ENCODE results near the gene TSR3.

Gene TSR3

DNA sequence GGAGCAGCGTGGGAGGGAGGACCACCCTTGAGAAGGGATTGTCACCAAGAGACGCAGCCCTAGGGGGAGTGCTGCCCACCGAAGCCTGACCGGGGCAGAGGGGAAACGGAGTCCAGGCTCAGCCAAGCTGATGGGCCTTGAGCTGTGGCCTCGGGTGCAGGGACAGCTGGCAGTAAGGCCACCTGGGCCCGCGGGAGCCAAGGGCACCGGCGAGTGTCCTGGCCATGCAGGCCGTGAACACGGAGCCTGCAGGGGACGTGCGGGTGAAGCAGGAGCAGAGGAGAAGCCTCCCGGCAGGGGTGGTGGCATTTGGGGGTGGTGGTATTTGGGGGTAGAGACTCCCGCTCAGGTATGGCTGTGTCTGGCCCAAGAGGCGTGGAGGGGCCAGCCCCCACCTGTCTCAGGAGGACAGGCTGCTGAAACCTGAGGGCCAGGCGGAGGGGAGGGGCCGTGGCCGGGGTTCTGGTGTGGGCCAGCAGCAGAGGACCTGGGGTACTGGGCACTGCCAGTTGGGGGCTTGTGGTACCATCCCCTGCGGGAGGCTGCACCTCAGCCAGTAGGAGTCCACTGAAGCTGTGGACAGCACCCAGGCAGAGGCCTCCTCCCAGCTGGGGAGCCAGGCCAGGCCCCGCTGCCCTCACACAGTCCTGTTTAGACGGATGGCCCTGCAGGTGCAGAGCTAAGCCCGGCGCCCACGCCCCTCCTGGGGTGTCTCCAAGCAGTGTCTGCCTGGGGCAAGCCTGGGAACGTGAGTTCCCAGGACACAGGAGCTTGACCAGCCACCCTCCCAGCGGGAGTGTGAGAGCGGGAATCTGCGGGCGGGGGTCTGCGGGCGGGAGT, 4.6 kb upstream of the TSR3 start:
- DNase-seq = no peak
- H3K9ac ChIP-seq (ENCODE audit: low read length) = no peak overlapping the region
- peaks cover 4% of the 10 kb centered on the region; the same call in 1 of the 2 replicates for H3K4me1 ChIP-seq (ENCODE audit: low read length)
- no peaks in the 10 kb centered on the region for H3K9me2 ChIP-seq (replicated peaks; ENCODE audit: insufficient read depth, low read length)
- no peaks in the 10 kb centered on the region for H3K9me3 ChIP-seq (replicated peaks; ENCODE audit: insufficient read depth, low read length)
- peaks cover 92% of the 10 kb centered on the region for H3K79me2 ChIP-seq (ENCODE audit: low read length)
- no peak for TF ChIP-seq EZH2phosphoT487 (IDR thresholded peaks at IDR 0.05; ENCODE audit: low read length)
- TF ChIP-seq EZH2 (optimal IDR thresholded peaks at IDR 0.05; ENCODE audit: low read depth, low read length) = no peak
- TF ChIP-seq, protein P1, sequence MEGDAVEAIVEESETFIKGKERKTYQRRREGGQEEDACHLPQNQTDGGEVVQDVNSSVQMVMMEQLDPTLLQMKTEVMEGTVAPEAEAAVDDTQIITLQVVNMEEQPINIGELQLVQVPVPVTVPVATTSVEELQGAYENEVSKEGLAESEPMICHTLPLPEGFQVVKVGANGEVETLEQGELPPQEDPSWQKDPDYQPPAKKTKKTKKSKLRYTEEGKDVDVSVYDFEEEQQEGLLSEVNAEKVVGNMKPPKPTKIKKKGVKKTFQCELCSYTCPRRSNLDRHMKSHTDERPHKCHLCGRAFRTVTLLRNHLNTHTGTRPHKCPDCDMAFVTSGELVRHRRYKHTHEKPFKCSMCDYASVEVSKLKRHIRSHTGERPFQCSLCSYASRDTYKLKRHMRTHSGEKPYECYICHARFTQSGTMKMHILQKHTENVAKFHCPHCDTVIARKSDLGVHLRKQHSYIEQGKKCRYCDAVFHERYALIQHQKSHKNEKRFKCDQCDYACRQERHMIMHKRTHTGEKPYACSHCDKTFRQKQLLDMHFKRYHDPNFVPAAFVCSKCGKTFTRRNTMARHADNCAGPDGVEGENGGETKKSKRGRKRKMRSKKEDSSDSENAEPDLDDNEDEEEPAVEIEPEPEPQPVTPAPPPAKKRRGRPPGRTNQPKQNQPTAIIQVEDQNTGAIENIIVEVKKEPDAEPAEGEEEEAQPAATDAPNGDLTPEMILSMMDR (IDR thresholded peaks at IDR 0.05; ENCODE audit: low read length) = no peak
- no peak overlapping the region for H3K4me2 ChIP-seq (ENCODE audit: low read depth, low read length)
- no peaks in the 10 kb centered on the region; the same call in 1 of the 2 replicates for H3K36me3 ChIP-seq (replicated peaks; ENCODE audit: insufficient read depth, low read length)
- H3K27me3 ChIP-seq (replicated peaks; ENCODE audit: insufficient read depth, low read length) = no peaks in the 10 kb centered on the region
- no peak overlapping the region for H3K27ac ChIP-seq (ENCODE audit: low read length)
- H2AFZ ChIP-seq (ENCODE audit: low read length) = no peak overlapping the region
- 0 out of 2 replicates have a peak, but pooled peaks cover 3% of the 10 kb centered on the region for H3F3A ChIP-seq (ENCODE audit: insufficient read depth, low read length)
- no peaks in the 10 kb centered on the region; the same call in 1 of the 2 replicates for H4K20me1 ChIP-seq (ENCODE audit: insufficient read depth, low read length)
- H3K4me3 ChIP-seq (ENCODE audit: low read length) = no peak overlapping the region

DNA sequence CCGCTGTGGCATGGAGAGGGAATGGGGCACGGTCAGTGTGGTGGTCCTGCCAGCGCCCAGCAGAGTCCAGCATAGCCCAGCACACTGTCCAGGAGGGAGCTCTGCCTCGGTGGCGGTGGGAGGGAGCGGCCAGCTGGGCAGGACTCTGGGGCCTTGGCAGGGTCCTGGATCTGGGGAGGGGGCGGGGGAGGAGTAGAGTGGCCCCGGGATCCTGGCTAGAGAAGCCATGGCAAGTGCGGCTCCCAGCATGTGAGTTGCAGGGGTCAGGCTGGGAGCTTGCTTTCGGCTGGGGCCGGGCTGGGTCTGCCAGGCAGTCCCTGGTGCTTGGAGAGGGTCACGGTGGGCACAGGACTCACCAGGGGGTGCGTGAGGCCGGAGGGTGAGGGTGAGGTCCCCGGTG, 3.9 kb upstream of the TSR3 start:
- H3K9ac ChIP-seq (ENCODE audit: low read length) = no peak overlapping the region
- H3K4me2 ChIP-seq (ENCODE audit: low read depth, low read length) = no peak overlapping the region
- H3K27me3 ChIP-seq (replicated peaks; ENCODE audit: insufficient read depth, low read length) = no peaks in the 10 kb centered on the region
- H3K4me1 ChIP-seq (ENCODE audit: low read length) = peaks cover 4% of the 10 kb centered on the region; the same call in 1 of the 2 replicates
- no peak for DNase-seq
- 0 out of 2 replicates have a peak, but pooled peaks cover 3% of the 10 kb centered on the region for H3F3A ChIP-seq (ENCODE audit: insufficient read depth, low read length)
- H4K20me1 ChIP-seq (ENCODE audit: insufficient read depth, low read length) = no peaks in the 10 kb centered on the region; the same call in 1 of the 2 replicates
- no peak overlapping the region for H3K27ac ChIP-seq (ENCODE audit: low read length)
- H3K4me3 ChIP-seq (ENCODE audit: low read length) = no peak overlapping the region
- no peak overlapping the region for H2AFZ ChIP-seq (ENCODE audit: low read length)
- H3K9me3 ChIP-seq (replicated peaks; ENCODE audit: insufficient read depth, low read length) = no peaks in the 10 kb centered on the region
- TF ChIP-seq EZH2phosphoT487 (IDR thresholded peaks at IDR 0.05; ENCODE audit: low read length) (no peak), EZH2 (optimal IDR thresholded peaks at IDR 0.05; ENCODE audit: low read depth, low read length) (no peak)
- TF ChIP-seq, protein P1 (IDR thresholded peaks at IDR 0.05; ENCODE audit: low read length) = no peak
- peaks cover 92% of the 10 kb centered on the region for H3K79me2 ChIP-seq (ENCODE audit: low read length)
- H3K36me3 ChIP-seq (replicated peaks; ENCODE audit: insufficient read depth, low read length) = no peaks in the 10 kb centered on the region; the same call in 1 of the 2 replicates
- H3K9me2 ChIP-seq (replicated peaks; ENCODE audit: insufficient read depth, low read length) = no peaks in the 10 kb centered on the region

DNA sequence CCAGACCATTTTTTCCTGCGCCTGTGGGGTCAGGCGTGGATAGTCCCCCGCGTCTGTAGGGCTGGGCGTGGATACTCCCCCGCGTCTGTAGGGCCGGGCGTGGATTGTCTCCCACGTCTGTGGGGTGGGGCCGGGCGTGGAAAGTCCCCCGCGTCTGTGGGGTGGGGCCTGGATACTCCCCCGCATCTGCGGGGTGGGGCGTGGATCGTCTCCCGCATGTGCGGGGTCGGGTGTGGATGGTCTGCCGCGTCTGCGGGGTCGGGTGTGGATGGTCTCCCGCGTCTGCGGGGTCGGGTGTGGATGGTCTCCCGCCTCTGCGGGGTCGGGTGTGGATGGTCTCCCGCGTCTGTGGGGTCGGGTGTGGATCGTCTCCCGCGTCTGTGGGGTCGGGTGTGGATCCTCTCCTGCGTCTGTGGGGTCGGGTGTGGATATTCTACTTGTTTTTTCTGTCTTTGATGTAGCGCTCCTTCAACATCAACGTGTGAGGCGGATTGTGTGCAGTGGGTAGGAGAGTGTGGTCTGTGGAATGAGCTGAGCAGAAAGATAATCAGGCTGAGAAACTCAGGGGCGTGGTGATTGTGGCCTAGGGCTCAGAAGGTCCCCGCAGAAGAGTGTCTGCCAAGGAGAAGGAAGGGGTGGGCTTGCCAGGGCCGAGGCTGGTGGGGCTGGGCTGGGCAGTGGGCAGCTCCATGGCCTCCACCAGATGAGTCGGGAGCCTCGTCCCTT, 3.3 kb upstream of the TSR3 start:
- Histone ChIP-seq H3K27me3 (replicated peaks; ENCODE audit: insufficient read depth, low read length) (no peaks in the 10 kb centered on the region), H3F3A (ENCODE audit: insufficient read depth, low read length) (0 out of 2 replicates have a peak, but pooled peaks cover 3% of the 10 kb centered on the region), H3K36me3 (replicated peaks; ENCODE audit: insufficient read depth, low read length) (no peaks in the 10 kb centered on the region; the same call in 1 of the 2 replicates), H3K4me1 (ENCODE audit: low read length) (peaks cover 4% of the 10 kb centered on the region; the same call in 1 of the 2 replicates), H3K27ac (ENCODE audit: low read length) (no peak overlapping the region), H2AFZ (ENCODE audit: low read length) (no peak overlapping the region), H4K20me1 (ENCODE audit: insufficient read depth, low read length) (no peaks in the 10 kb centered on the region; the same call in 1 of the 2 replicates), H3K9ac (ENCODE audit: low read length) (no peak overlapping the region), H3K9me3 (replicated peaks; ENCODE audit: insufficient read depth, low read length) (no peaks in the 10 kb centered on the region), H3K4me3 (ENCODE audit: low read length) (no peak overlapping the region), H3K9me2 (replicated peaks; ENCODE audit: insufficient read depth, low read length) (no peaks in the 10 kb centered on the region), H3K79me2 (ENCODE audit: low read length) (peaks cover 92% of the 10 kb centered on the region), H3K4me2 (ENCODE audit: low read depth, low read length) (no peak overlapping the region)
- DNase-seq = no peak
- TF ChIP-seq EZH2 (optimal IDR thresholded peaks at IDR 0.05; ENCODE audit: low read depth, low read length) = no peak
- TF ChIP-seq, protein P1 (IDR thresholded peaks at IDR 0.05; ENCODE audit: low read length) = no peak
- TF ChIP-seq EZH2phosphoT487 (IDR thresholded peaks at IDR 0.05; ENCODE audit: low read length) = no peak
